Suprapubic skin (tissue), 4 donors: ENCODE measurements around the gene FHOD3. TPM values are rescaled to one million over a fixed set of nuclear protein-coding genes. Genes with fewer than 3 reads are reported as not detected.

Source experiments
- DNase-seq, 2 donors: peaks; one replicate each; pipeline ENCODE4 v3.0.0-alpha.2; 2019; ENCODE audit warnings: low spot score in 2 of 2
- H3K27ac ChIP-seq: fragments of 200-600 bp; sonication (generic); one replicate; pipeline ENCODE4 v1.5.1; 2019
- H3K27me3 ChIP-seq: fragments of 200-600 bp; sonication (generic); one replicate; pipeline ENCODE4 v1.5.1; 2019
- H3K36me3 ChIP-seq: fragments of 200-600 bp; sonication (generic); one replicate; pipeline ENCODE4 v1.5.1; 2019
- H3K4me1 ChIP-seq: fragments of 200-600 bp; sonication (generic); one replicate; pipeline ENCODE4 v1.5.1; 2019
- H3K4me3 ChIP-seq: fragments of 200-600 bp; sonication (generic); one replicate; pipeline ENCODE4 v1.5.1; 2019; ENCODE audit warnings: mild to moderate bottlenecking
- H3K9me3 ChIP-seq: fragments of 200-600 bp; sonication (generic); one replicate; pipeline ENCODE4 v1.5.1; 2019
- CTCF ChIP-seq, 2 donors: fragments of 200-600 bp in 1 of 2; fragments of 450-650 bp in 1 of 2; sonication (generic) in 1 of 2; IDR thresholded peaks; one replicate each; pipeline ENCODE4 v1.5.1; 2016 to 2019; ENCODE audit warnings: antibody characterized with exemption in 2 of 2, mild to moderate bottlenecking in 1 of 2, moderate library complexity in 1 of 2
- EP300 ChIP-seq: sonication (generic); formaldehyde crosslinking; IDR thresholded peaks from one replicate; pipeline ENCODE4 v1.6.1; 2017; ENCODE audit warnings: antibody characterized with exemption
- POLR2A ChIP-seq, 2 donors: fragments of 450-650 bp; IDR thresholded peaks; one replicate each; pipeline ENCODE4 v1.6.1; 2017; ENCODE audit warnings: antibody characterized with exemption in 2 of 2, mild to moderate bottlenecking in 2 of 2, moderate library complexity in 2 of 2
- POLR2AphosphoS5 ChIP-seq, 3 donors: sonication (generic); formaldehyde crosslinking; IDR thresholded peaks; one replicate each; pipeline ENCODE4 v1.6.1; 2017; ENCODE audit warnings: antibody characterized with exemption in 3 of 3
- WGBS: methylation state at CpG from one replicate; pipeline ENCODE4 v1.1.5; 2018; 5-methylcytosine and 5-hydroxymethylcytosine counted together
- total RNA-seq, 4 donors: library from RNA; depleted of rRNA; stranded (reverse); fragments of >200 nt; gene quantifications; one replicate each; pipeline ENCODE4 v1.1.0, GENCODE V29; 2016

The FHOD3 gene
- total RNA-seq, 4 donors from 2014 or later: 5.8 to 18.7 (median 15.5) TPM

GRCh38 chr18:36655074-36655473, 357.6 kb downstream of the FHOD3 start:
- Histone ChIP-seq H3K27me3 (no peaks in the 10 kb centered on the region), H3K9me3 (no peaks in the 10 kb centered on the region), H3K27ac (no peak overlapping the region), H3K4me3 (no peak overlapping the region), H3K4me1 (no peaks in the 10 kb centered on the region), H3K36me3 (no peaks in the 10 kb centered on the region)
- TF ChIP-seq POLR2A (IDR thresholded peaks at IDR 0.05): no peak
- WGBS: 58% methylated on average over 6 of the region's 6 CpGs
- no peak for DNase-seq

DNA sequence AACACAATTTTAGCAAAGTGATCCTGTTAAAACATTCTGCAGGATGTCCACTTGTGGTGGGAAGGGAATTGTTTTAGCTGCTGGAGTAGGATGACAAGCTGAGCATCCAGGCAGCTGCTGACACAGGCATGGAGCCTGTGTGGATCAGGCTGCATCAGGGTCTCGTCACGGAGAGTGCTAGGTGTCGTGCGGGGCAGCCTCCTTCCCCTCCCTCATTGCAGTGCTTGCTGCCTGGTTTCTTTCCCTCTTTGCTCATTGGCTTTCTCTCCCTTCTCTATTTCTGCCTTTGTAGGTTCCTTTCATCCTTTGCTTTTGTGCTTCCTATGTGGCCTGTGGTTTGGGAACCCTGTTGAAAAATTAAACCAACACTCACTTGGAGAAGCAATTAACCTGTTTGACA, 358.4 kb downstream of the FHOD3 start:
- TF ChIP-seq EP300 (no peak), POLR2AphosphoS5 (IDR thresholded peaks at IDR 0.05) (no peak), CTCF (IDR thresholded peaks at IDR 0.05) (no peak), POLR2A (IDR thresholded peaks at IDR 0.05) (no peak)
- H3K4me3 ChIP-seq: no peak overlapping the region
- WGBS: 80% methylated on average over 4 of the region's 4 CpGs
- no peaks in the 10 kb centered on the region for H3K27me3 ChIP-seq
- no peak for DNase-seq
- H3K27ac ChIP-seq: no peak overlapping the region
- no peaks in the 10 kb centered on the region for H3K36me3 ChIP-seq
- no peaks in the 10 kb centered on the region for H3K9me3 ChIP-seq
- H3K4me1 ChIP-seq: no peaks in the 10 kb centered on the region

GRCh38 chr18:36658611-36659010, 361.1 kb downstream of the FHOD3 start:
- Histone ChIP-seq H3K9me3 (no peaks in the 10 kb centered on the region), H3K27me3 (no peaks in the 10 kb centered on the region), H3K27ac (no peak overlapping the region), H3K36me3 (no peaks in the 10 kb centered on the region), H3K4me3 (no peak overlapping the region), H3K4me1 (peaks cover 5% of the 10 kb centered on the region)
- 45% methylated on average over 1 of the region's 1 CpG for WGBS
- no peak for DNase-seq
- no peak for TF ChIP-seq EP300
- TF ChIP-seq POLR2AphosphoS5 (IDR thresholded peaks at IDR 0.05): no peak
- TF ChIP-seq CTCF (IDR thresholded peaks at IDR 0.05): no peak
- no peak for TF ChIP-seq POLR2A (IDR thresholded peaks at IDR 0.05)

DNA sequence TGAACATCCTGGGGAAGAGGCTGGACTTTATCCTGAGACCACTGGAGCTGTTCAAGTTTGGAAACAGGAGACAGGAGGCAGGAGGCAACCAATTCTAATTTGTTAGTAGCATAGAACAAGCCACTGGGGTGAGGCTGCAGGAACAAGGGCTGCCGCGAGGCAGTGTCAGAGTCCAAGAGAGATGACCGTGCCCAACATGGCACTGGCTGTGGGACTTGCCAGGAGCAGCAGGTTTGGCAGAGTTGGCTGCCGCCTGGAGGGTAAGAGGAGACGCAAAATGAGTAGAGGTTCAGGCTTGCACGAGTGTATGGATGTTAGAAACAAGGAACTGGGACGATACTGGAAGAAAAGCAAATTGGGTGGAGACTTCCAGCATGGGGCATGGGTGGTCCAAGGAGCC, 362.8 kb downstream of the FHOD3 start:
- WGBS: 66% methylated on average over 7 of the region's 7 CpGs
- Histone ChIP-seq H3K4me3 (no peak overlapping the region), H3K27me3 (no peaks in the 10 kb centered on the region), H3K9me3 (no peaks in the 10 kb centered on the region), H3K4me1 (peaks cover 6% of the 10 kb centered on the region), H3K27ac (no peak overlapping the region), H3K36me3 (no peaks in the 10 kb centered on the region)
- DNase-seq: no peak
- TF ChIP-seq EP300 (no peak), POLR2A (IDR thresholded peaks at IDR 0.05) (no peak), CTCF (IDR thresholded peaks at IDR 0.05) (no peak), POLR2AphosphoS5 (IDR thresholded peaks at IDR 0.05) (no peak)

- 96% methylated on average over 5 of the region's 5 CpGs for WGBS
- Histone ChIP-seq H3K36me3 (no peaks in the 10 kb centered on the region), H3K9me3 (no peaks in the 10 kb centered on the region), H3K27ac (no peak overlapping the region), H3K27me3 (no peaks in the 10 kb centered on the region), H3K4me1 (peaks cover 6% of the 10 kb centered on the region), H3K4me3 (no peak overlapping the region)
- no peak for DNase-seq
- TF ChIP-seq EP300 (no peak), CTCF (IDR thresholded peaks at IDR 0.05) (no peak), POLR2A (IDR thresholded peaks at IDR 0.05) (no peak), POLR2AphosphoS5 (IDR thresholded peaks at IDR 0.05) (no peak)
These were observed 364.5 kb downstream of the FHOD3 start for GRCh38 chr18:36661999-36662398.

DNA sequence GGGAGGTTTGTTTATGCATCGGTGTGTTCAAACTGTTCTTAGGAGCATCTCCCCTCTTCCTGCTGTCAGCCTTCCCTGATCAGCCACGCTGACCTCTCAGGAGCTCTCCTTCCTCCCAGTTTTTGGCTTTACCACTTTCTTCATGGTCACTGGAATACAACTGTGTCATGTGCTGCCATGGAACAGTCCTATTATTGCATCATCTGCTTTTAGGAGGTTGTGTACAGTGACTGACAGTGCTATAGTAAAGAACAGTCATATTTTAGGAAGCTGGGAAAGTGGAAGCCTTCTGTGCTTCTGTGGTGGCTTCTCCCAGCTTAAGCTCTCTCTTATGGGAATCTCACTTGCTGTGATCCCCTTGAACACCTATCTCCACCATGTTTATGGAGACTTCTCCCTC, 365.8 kb downstream of the FHOD3 start:
- Histone ChIP-seq H3K4me1 (peaks cover 6% of the 10 kb centered on the region), H3K27me3 (no peaks in the 10 kb centered on the region), H3K4me3 (no peak overlapping the region), H3K27ac (no peak overlapping the region), H3K36me3 (no peaks in the 10 kb centered on the region), H3K9me3 (no peaks in the 10 kb centered on the region)
- WGBS: 80% methylated on average over 2 of the region's 2 CpGs
- no peak for DNase-seq
- TF ChIP-seq CTCF (IDR thresholded peaks at IDR 0.05) (no peak), POLR2A (IDR thresholded peaks at IDR 0.05) (no peak), POLR2AphosphoS5 (IDR thresholded peaks at IDR 0.05) (no peak), EP300 (no peak)
